B cell (primary cell): ENCODE measurements around the gene FNDC4. TPM values are rescaled to one million over a fixed set of nuclear protein-coding genes. Genes with fewer than 3 reads are reported as not detected.

Experiments
- ATAC-seq: fragments of 200-7000 bp; cut with Tn5 transposase; one replicate; pipeline ENCODE4 v1.10.0; 2021; ENCODE audit warnings: low read depth, mild to moderate bottlenecking, moderate number of reproducible peaks, moderate library complexity
- CTCF ChIA-PET: fragments of 350-600 bp; sonication (Branson Sonifier 250); formaldehyde crosslinking; loops from one replicate; lab custom pipeline; 2021; ENCODE audit warnings: antibody characterized with exemption, inconsistent platforms; lab: Charles Lee
- POLR2A ChIA-PET: fragments of 350-600 bp; sonication (Branson Sonifier 250); formaldehyde crosslinking; loops from one replicate; lab custom pipeline; 2021; ENCODE audit warnings: antibody characterized with exemption; lab: Charles Lee
- DNase-seq: peaks from one replicate; pipeline ENCODE4 v3.0.0; 2013
- H2AFZ ChIP-seq: 2 replicates; pipeline ENCODE4 v1.6.1; 2012; ENCODE audit warnings: mild to moderate bottlenecking, low read depth, low read length; ENCODE audit not compliant: insufficient read depth, poor library complexity, severe bottlenecking
- H3K27ac ChIP-seq, 2 donors: 1 replicate in 1 of 2; 2 replicates in 1 of 2; pipeline ENCODE4 v1.5.1; 2012 to 2013; ENCODE audit warnings: low read length in 2 of 2, mild to moderate bottlenecking in 2 of 2, moderate library complexity in 1 of 2
- H3K27me3 ChIP-seq, 4 experiments: fragments of 200-600 bp in 1 of 4; sonication (generic) in 1 of 4; replicated peaks in 1 of 4; 1 replicate in 2 of 4; 2 replicates in 2 of 4; pipeline versions ENCODE4 v1.6.1 to v1.7.0; 2013 to 2016; ENCODE audit warnings: low read length in 3 of 4, mild to moderate bottlenecking in 2 of 4, mixed read lengths in 1 of 4, moderate library complexity in 1 of 4; ENCODE audit not compliant: insufficient read depth in 4 of 4, control insufficient read depth in 3 of 4; ENCODE audit errors: control extremely low read depth in 1 of 4
- H3K36me3 ChIP-seq, 2 experiments: replicated peaks in 1 of 2; 1 replicate in 1 of 2; 2 replicates in 1 of 2; pipeline versions ENCODE4 v1.6.1 to v1.7.1; 2013; ENCODE audit warnings: low read length in 1 of 2; ENCODE audit not compliant: insufficient read depth in 2 of 2, control insufficient read depth in 1 of 2; ENCODE audit errors: control extremely low read depth in 1 of 2, extremely low read depth in 1 of 2
- H3K4me1 ChIP-seq, 2 donors: fragments of 200-600 bp in 1 of 2; sonication (generic) in 1 of 2; 1 replicate in 1 of 2; 2 replicates in 1 of 2; pipeline versions ENCODE4 v1.5.1 to v1.6.1; 2013 to 2017; ENCODE audit warnings: low read length in 2 of 2; ENCODE audit not compliant: control insufficient read depth in 2 of 2, insufficient read depth in 2 of 2
- H3K4me2 ChIP-seq: replicated peaks from 2 replicates; pipeline ENCODE3; 2012; ENCODE audit warnings: mild to moderate bottlenecking, low read depth, low read length; ENCODE audit not compliant: poor library complexity, severe bottlenecking
- H3K4me3 ChIP-seq, 5 experiments: fragments of 200-600 bp in 1 of 5; sonication (generic) in 1 of 5; 1 replicate in 3 of 5; 2 replicates in 2 of 5; pipeline versions ENCODE4 v1.5.1 to v1.7.0; 2011 to 2016; ENCODE audit warnings: low read length in 4 of 5, mild to moderate bottlenecking in 4 of 5, low read depth in 2 of 5, control low read depth in 1 of 5, moderate library complexity in 1 of 5; ENCODE audit not compliant: insufficient read depth in 1 of 5; ENCODE audit errors: control extremely low read depth in 1 of 5, extremely low read depth in 1 of 5
- H3K79me2 ChIP-seq: fragments of 200-600 bp; sonication (generic); one replicate; pipeline ENCODE4 v1.6.0; 2016; ENCODE audit warnings: low read length; ENCODE audit not compliant: control insufficient read depth, insufficient read depth
- H3K9ac ChIP-seq: fragments of 200-600 bp; sonication (generic); 2 replicates; pipeline ENCODE4 v1.6.1; 2017; ENCODE audit warnings: mild to moderate bottlenecking, low read length, moderate library complexity
- H3K9me3 ChIP-seq, 3 donors: one replicate each; pipeline versions ENCODE4 v1.6.1 to v1.7.1; 2013; ENCODE audit warnings: low read length in 2 of 3; ENCODE audit not compliant: control insufficient read depth in 2 of 3, insufficient read depth in 1 of 3; ENCODE audit errors: control extremely low read depth in 1 of 3
- H4K20me1 ChIP-seq: 2 replicates; pipeline ENCODE4 v1.6.0; 2012; ENCODE audit warnings: mild to moderate bottlenecking, low read length; ENCODE audit not compliant: insufficient read depth, control insufficient read depth, poor library complexity, severe bottlenecking
- H3K27ac Mint-ChIP-seq: one replicate; pipeline ENCODE4 v1.8.0; 2021; ENCODE audit warnings: mixed read lengths
- H3K27me3 Mint-ChIP-seq: one replicate; pipeline ENCODE4 v1.8.0; 2021; ENCODE audit warnings: mixed read lengths
- H3K4me1 Mint-ChIP-seq: one replicate; pipeline ENCODE4 v1.8.0; 2021; ENCODE audit warnings: mixed read lengths
- H3K4me3 Mint-ChIP-seq: one replicate; pipeline ENCODE4 v1.8.0; 2021; ENCODE audit warnings: mixed read lengths
- H3K9me3 Mint-ChIP-seq: one replicate; pipeline ENCODE4 v1.8.0; 2022; ENCODE audit warnings: mixed read lengths; ENCODE audit not compliant: insufficient read depth
- EZH2 ChIP-seq: IDR thresholded peaks from 2 replicates; pipeline ENCODE4 v1.6.1; 2012; ENCODE audit warnings: borderline replicate concordance, low read depth, mild to moderate bottlenecking, moderate library complexity, low read length; ENCODE audit not compliant: insufficient read depth, poor library complexity, severe bottlenecking
- WGBS: methylation state at CpG from one replicate; pipeline ENCODE4 v1.1.5; 2013; ENCODE audit warnings: missing lambda C conversion rate; ENCODE audit not compliant: insufficient coverage; 5-methylcytosine and 5-hydroxymethylcytosine counted together
- intact Hi-C: fragments of 100-400 bp; cut with micrococcal nuclease; formaldehyde crosslinking; loops from one replicate; pipeline ENCODE4 v1.10.0; 2022
- polyA plus RNA-seq: library from polyadenylated mRNA; depleted of rRNA; stranded (reverse); fragments of >200 nt; gene quantifications from 2 replicates; pipeline ENCODE4 v1.2.3, GENCODE V29; 2012
- total RNA-seq, 2 donors: library from RNA; stranded (reverse); fragments of 120-200 nt in 1 of 2; gene quantifications; 1 replicate in 1 of 2; 2 replicates in 1 of 2; pipeline versions ENCODE4 v1.2.3 to v1.2.4, GENCODE V29; 2013 to 2022
- TF ChIP-seq, protein P1 (sequence below): fragments of 200-600 bp; IDR thresholded peaks from one replicate; pipeline ENCODE4 v1.8.0; 2022; ENCODE audit warnings: antibody characterized with exemption, mild to moderate bottlenecking

The FNDC4 gene
- total and polyA plus RNA-seq, 2 donors (not counting 1 experiment from before 2014, with no cell fraction given) = 0.31 TPM; not detected in 1

DNA sequence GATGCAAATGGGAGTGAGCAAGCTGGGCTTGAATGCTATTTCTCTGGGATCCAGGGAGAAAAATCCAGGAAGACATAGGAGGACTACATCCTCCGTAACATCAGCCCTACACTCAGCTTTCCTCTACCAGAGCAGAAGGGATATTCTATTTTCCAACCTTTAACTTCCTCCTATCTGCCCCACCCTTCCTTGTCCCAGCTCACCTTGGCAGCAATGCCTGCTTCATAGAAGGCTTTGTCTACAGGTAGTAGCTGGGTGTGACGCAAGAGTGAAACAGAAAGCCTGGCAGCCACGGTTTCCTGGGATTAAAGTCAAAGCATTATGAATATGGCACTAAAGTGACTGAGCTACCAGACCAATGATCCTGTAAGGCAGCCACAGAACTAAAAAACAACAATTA, 48.9 kb downstream of the FNDC4 start:
- no peak for TF ChIP-seq EZH2
- TF ChIP-seq, protein P1, sequence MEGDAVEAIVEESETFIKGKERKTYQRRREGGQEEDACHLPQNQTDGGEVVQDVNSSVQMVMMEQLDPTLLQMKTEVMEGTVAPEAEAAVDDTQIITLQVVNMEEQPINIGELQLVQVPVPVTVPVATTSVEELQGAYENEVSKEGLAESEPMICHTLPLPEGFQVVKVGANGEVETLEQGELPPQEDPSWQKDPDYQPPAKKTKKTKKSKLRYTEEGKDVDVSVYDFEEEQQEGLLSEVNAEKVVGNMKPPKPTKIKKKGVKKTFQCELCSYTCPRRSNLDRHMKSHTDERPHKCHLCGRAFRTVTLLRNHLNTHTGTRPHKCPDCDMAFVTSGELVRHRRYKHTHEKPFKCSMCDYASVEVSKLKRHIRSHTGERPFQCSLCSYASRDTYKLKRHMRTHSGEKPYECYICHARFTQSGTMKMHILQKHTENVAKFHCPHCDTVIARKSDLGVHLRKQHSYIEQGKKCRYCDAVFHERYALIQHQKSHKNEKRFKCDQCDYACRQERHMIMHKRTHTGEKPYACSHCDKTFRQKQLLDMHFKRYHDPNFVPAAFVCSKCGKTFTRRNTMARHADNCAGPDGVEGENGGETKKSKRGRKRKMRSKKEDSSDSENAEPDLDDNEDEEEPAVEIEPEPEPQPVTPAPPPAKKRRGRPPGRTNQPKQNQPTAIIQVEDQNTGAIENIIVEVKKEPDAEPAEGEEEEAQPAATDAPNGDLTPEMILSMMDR = no peak
- no peak for DNase-seq
- POLR2A ChIA-PET = no interaction called here

DNA sequence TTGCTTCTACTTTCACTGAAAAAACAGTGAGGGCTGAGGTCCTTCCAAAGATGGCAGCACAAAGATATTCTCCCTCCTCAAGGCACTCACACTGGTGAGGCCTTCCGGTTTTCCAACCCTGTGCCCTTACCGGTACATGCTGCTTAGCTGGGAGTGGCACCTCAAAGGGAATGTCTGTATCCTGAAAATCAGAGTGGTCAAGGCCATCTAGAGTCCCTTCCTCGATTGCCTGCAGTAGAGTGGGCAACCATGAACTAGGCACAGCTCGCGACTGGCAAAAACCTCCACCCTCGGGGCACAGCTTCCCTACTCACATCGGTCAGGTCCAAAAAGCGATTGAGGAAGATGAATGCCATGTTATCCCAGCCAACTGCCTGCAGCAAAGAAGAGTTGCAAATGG, 49.4 kb downstream of the FNDC4 start:
- CTCF ChIA-PET = no interaction called here
- intact Hi-C loops = loop anchor here (10.0 kb wide), 1 partner anchor 239 kb away; no protein-coding TSS in a partner anchor
- H3K27me3 ChIP-seq = no peaks in the 10 kb centered on the region
- no peak overlapping the region for H3K4me3 Mint-ChIP-seq
- no peaks in the 10 kb centered on the region for H4K20me1 ChIP-seq
- no peak overlapping the region for H3K4me2 ChIP-seq
- H2AFZ ChIP-seq = no peak overlapping the region
- no peak overlapping the region for H3K27ac ChIP-seq
- POLR2A ChIA-PET = no interaction called here
- H3K9ac ChIP-seq = no peak overlapping the region
- no peak for DNase-seq
- no peaks in the 10 kb centered on the region for H3K27me3 Mint-ChIP-seq
- no peak for TF ChIP-seq EZH2
- TF ChIP-seq, protein P1 = no peak
- peaks cover 12% of the 10 kb centered on the region for H3K4me1 Mint-ChIP-seq
- H3K4me3 ChIP-seq = no peak overlapping the region
- H3K36me3 ChIP-seq = peaks cover 0 to 26% of the 10 kb centered on the region in 2 experiments
- H3K9me3 Mint-ChIP-seq = no peaks in the 10 kb centered on the region
- H3K27ac Mint-ChIP-seq = no peak overlapping the region
- H3K9me3 ChIP-seq = no peaks in the 10 kb centered on the region
- H3K79me2 ChIP-seq = no peaks in the 10 kb centered on the region
- WGBS = 100% methylated on average over 3 of the region's 8 CpGs
- peaks cover 3 to 6% of the 10 kb centered on the region in 2 donors for H3K4me1 ChIP-seq
- no peak for ATAC-seq

More for the DNA sequence above, 48.9 kb downstream of the FNDC4 start:
- ATAC-seq = no peak
- Histone ChIP-seq H3K4me3 (no peak overlapping the region), H3K79me2 (no peaks in the 10 kb centered on the region), H2AFZ (no peak overlapping the region), H3K27me3 (no peaks in the 10 kb centered on the region), H3K36me3 (peaks cover 0 to 22% of the 10 kb centered on the region in 2 experiments), H3K4me2 (no peak overlapping the region), H3K27ac (no peak overlapping the region), H3K4me1 (peaks cover 3 to 6% of the 10 kb centered on the region in 2 donors), H3K9me3 (no peaks in the 10 kb centered on the region), H3K9ac (no peak overlapping the region), H4K20me1 (no peaks in the 10 kb centered on the region)
- WGBS = 80% methylated on average over 1 of the region's 3 CpGs
- Mint-ChIP-seq H3K9me3 (no peaks in the 10 kb centered on the region), H3K27me3 (no peaks in the 10 kb centered on the region), H3K4me1 (peaks cover 12% of the 10 kb centered on the region), H3K4me3 (no peak overlapping the region), H3K27ac (no peak overlapping the region)
- intact Hi-C loops = loop anchor here (10.0 kb wide), 1 partner anchor 239 kb away; no protein-coding TSS in a partner anchor
- CTCF ChIA-PET = no interaction called here
